GM21360 (cell line): ENCODE results near the gene SPAG8.

Source experiments
- ATAC-seq: cut with Tn5 transposase; IDR thresholded peaks from one replicate; pipeline ENCODE4 v1.9.1; 2021; ENCODE audit warnings: mild to moderate bottlenecking, moderate library complexity; ENCODE audit not compliant: unreplicated experiment

SPAG8 gene

DNA sequence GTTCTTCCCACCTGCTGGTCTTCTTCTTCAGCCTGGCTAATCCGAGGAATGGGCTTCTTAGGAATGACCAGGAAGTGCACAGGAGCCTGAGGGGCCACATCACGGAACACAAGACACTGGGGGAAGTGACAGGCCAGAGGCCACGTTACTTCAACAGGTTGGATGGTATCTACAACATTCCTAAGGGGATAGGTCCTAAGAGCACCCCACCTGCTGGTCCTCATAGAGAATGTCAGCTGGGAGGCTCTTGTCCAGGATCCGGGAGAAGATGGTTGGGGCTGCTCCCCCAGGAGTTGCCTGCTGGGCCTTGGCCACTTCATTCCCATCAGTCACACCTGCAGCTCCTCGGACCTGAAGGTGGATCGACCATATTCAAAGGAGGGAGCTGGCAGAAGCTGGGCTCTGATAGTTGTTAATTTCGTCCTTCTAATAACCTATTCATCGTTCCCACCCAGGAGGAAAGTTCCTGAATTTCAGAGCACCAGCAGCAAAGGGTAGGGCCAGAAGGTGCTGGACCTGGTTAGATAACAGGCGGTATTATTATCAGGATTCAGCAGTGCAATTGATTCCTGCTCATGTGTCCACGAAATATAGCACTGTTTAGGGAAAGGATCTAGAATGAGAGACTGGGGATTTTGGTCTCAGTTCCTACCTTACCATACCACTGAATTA lies 1.5 kb upstream of the SPAG8 start:
- no peak for ATAC-seq

DNA sequence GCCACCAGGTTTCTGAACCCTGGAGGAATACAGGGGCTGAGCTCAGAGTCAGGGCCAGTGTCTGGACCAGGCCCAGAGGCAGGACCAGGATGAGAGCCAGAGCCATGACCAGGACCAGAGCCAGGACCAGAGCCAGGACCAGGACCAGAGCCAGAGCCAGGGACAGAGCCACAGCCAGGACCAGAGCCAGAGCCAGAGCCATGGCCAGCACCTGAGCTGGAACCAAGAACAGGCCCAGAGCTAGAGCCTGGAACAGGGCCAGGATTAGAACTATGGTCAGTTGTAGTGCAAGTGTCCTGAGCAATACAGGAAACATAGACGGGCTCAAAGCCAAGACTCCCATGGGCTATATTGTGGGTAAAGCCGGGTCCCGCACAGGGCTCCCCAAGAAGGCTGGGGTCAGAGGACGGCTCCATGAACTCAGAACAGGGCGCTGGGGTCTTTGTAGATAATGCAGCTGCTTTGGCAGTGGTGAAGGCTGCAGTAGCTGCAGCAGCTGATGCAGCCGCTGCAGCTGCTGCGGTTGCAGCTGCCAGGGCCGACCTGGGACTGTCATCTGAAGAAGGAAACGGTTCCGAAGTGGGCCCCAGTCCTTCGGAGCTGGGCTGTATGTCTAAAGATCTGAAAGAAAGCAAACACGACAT lies 559 bp downstream of the SPAG8 start:
- no peak for ATAC-seq

DNA sequence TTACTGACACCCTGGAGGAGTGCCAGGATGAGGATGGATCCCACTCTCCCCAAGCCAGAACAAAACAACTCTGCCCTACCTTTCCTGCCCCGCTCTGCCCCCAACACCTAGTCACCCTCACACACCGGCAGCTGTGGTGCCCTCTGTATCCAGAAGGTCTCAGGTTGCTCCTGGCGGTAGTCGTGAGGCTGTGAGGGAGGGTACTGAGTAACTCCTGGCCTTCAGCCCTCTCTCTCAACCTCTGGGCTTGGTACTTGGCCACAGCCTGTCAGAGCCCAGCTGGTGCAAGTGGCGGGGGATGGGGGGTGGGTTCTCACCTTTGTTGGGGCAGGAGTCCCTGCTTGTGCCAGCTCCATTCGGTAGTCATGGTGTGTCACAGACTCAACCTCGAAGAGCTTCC lies 1.9 kb downstream of the SPAG8 start:
- ATAC-seq: no peak

- no peak for ATAC-seq
Measured at GRCh38 chr9:35808433-35808832, 3.6 kb downstream of the SPAG8 start.

DNA sequence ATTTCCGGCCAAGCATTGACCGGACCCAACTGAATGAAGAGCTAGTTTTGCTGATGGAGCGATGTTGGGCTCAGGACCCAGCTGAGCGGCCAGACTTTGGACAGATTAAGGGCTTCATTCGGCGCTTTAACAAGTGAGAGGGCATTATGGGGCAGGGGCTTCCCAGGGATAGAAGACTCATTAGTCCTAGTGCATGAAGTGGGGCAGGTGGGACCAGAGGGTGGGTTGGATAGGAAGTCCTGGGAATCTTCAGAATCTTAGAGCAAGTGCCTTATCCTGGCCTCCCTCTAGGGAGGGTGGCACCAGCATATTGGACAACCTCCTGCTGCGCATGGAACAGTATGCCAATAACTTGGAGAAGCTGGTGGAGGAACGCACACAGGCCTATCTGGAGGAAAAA lies 6.0 kb downstream of the SPAG8 start:
- ATAC-seq: no peak

DNA sequence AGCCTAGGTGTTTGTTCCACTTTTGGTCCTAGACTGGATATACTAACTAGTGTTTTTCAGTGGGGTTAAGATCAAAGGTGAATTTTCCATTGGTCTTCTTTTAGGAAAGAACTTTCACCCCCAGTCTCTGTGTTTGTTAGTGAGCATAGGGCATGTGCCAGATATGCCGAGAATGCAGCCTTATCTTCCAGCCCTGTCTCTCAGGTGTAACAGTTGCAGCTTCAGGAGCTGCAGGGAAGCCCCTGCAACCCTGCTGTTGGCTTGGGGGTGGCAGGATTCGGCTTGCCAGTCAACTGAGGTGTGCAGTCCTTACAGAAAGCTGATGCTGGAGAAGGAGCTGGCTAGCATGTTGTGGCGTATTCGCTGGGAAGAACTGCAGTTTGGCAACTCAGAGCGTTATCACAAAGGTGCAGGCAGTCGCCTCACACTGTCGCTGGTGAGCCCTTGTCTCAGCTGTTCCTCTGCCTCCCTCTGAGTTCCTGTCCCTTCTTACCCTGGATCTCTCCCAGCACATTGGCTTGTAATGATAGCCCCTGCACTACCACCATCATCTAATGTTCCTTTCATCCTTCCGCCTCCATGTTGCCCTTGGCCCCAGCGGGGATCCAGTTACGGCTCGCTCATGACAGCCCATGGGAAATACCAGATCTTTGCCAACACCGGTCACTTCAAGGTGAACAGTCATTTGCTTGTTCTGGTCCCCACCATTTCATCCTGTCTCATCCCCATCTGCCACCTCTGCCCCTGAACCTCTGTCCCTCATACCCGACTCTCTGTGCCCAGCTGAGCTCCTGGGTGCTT lies 10.5 kb downstream of the SPAG8 start:
- no peak for ATAC-seq

DNA sequence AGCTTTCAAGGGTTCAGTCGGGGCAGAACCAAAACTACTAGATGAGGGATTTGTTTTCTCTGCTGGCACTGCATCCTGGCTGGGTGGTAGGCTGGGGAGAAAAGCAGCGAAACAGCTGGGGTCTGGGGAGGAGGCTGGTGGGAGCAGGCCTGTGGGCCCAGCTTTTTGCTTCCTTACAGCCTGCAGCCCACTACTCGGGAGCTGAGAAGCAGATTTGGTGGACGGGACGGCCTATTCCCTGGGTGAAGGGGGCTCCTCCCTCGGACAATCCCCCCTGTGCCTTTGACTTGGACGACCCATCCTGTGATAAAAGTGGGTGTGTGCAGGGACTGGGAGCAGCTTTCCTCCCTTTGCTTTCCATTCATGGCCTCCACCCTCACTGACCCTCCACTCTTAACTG lies 11.5 kb downstream of the SPAG8 start:
- ATAC-seq: no peak

GRCh38 chr9:35798658-35799374 lies 13.2 kb downstream of the SPAG8 start:
- peak; percentile 46 for ATAC-seq

DNA sequence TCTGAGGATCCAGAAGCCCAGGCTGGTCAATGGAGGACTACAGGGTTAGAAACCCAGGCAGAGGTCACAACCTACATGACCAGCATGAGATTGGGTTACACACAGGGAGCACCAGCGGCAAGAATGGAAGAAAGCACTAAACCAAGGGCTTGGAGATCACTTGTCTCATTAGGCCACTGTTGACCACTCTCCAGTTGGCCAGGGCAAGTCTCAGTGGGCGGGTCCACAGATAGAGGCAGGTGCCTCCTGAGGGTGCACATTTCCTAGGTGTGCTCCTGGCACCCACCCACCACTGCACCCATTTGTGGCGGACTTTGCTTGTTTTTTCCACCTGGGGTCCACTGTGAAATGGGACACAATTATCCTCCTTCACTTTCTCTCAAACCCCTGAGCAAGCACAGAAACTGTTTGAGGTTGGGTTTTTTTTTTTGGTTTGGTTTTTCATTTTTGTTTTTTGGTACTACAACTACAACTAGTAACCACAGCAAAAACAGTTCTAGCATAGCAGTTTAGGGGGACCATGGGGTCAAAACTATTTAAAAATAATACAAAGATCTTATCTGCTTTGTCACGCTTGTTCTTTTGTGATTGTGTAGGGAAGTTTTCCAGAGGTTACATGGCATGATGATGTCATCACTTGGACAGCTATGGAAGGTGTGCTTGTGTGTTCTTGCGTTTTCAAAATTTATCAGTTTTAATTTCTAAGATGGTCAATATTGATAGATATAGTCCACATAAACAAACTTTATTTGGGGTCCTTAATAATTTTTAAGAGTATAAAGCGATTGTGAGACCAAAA lies 14.6 kb downstream of the SPAG8 start:
- ATAC-seq: no peak

GRCh38 chr9:35795695-35796094 lies 16.4 kb downstream of the SPAG8 start:
- no peak for ATAC-seq

DNA sequence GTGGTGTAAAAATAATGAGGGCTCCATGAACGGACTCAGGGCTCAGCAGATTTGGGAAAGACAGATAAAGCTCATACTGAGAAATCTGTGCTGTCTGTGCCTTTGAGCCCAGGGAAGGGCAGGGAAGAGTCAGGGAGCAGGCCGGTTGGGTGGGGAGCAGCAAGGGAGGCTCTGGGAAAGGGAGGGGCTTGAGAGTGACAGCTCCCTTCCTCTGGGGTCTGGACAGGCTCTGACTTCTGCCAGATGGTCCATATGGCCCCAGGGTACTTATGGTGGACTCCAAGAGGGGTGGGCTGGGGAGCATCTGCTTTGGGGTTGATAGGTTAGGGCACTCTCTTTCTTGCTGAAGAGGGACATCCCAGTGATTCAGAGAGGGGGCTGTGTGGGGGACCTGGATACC lies 18.6 kb downstream of the SPAG8 start:
- no peak for ATAC-seq

- ATAC-seq: no peak
Measured at GRCh38 chr9:35792826-35793225, 19.2 kb downstream of the SPAG8 start.

DNA sequence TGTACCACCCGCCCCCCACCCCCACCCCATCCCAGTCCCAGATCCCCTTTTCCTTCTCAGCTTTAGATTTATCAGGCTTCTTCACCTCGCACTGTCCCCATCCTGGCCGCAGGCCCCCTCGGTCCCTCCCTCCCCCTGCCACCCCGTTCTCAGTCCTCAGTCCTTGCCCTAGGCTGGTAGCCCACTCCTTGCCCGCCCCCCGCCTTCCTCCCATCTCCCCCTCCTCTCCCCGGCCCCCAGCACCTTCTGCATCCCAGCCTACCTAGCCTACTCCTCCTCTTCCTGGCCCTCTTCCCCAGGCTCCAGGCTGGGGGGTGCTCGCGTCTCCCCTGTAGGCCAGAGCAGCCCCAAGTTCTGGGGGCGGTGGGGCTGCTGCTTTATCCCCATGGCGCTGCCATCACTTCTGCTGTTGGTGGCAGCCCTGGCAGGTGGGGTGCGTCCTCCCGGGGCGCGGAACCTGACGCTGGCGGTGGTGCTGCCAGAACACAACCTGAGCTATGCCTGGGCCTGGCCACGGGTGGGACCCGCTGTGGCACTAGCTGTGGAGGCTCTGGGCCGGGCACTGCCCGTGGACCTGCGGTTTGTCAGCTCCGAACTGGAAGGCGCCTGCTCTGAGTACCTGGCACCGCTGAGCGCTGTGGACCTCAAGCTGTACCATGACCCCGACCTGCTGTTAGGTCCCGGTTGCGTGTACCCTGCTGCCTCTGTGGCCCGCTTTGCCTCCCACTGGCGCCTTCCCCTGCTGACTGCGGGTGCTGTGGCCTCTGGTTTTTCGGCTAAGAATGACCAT lies 19.8 kb downstream of the SPAG8 start:
- ATAC-seq: no peak

DNA sequence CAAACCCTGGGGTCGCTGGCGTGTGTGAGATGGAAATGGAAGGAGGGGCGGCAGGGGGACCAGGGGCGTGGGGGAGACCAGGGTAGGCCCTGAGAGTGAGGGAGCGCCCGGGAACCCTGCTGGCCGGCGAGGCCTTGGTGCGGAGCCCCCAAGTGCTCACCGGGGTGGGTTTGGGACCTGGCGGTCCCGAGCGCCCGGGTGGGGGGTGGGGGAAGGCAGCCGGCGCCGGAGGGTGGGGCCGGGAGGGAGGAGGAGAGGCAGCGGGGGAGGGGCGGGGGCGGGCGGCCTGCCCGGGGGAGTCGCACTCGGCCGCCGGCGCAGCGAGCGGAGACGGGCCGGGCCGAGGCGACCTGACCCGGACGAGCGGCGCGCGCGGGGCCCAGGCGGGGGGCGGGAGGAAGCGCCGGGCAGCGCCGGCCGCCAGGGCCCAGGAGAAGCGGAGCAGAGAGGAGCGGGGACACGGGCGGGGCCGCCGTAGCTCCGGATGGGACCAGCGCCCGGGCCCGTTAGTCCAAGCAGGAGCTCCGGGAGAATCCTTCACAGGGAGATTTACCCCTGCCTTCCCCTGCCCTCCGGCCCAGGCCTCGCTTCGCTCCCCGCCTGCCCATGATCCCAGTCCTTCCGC lies 20.7 kb downstream of the SPAG8 start, which contains the start of gene NPR2:
Gene NPR2 (plus strand): TSS at position 295 of the 625 bp plus-strand sequence. CDS start 818 bp downstream, outside the sequence.
- ATAC-seq: no peak

GRCh38 chr9:35790385-35791296 lies 21.4 kb downstream of the SPAG8 start:
- no peak for ATAC-seq

DNA sequence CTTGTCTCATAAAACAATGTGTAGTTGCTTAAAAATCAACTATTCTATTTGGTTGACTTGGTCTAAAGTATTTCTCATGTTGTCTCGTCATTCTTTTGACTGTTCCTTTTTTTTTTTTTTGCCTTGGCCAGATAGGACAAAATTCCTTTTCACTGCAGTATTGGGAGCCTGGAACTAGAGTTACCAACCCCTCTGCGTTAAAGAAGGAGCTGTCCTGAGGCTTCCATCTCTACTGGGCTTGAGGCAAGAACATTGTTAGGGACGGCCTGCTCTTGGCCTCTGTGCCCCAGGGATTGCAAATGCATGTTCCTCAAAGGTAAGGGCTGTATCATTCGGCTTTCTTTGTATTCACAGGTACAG lies 22.1 kb downstream of the SPAG8 start:
- no peak for ATAC-seq

GRCh38 chr9:35789541-35789940 lies 22.5 kb downstream of the SPAG8 start:
- no peak for ATAC-seq

- ATAC-seq: no peak
Measured at GRCh38 chr9:35783418-35783817, 28.6 kb downstream of the SPAG8 start.
